ENCODE results near the gene LEKR1.
"Not testable (repeated sequence)": the region's sequence is repeated elsewhere in the genome, so short reads cannot be mapped to it uniquely, and the experiment has no call there.

Gene LEKR1

GRCh38 chr3:156808025-156808424, 18.1 kb upstream of the LEKR1 start:
- no peak for DNase-seq

GRCh38 chr3:156811089-156811862, 14.9 kb upstream of the LEKR1 start:
- no peak for DNase-seq

GRCh38 chr3:156812521-156813335, 13.4 kb upstream of the LEKR1 start:
- no peak for DNase-seq

- DNase-seq = no peak
Measured at GRCh38 chr3:156814295-156814694, 11.9 kb upstream of the LEKR1 start.

GRCh38 chr3:156816091-156816793, 9.9 kb upstream of the LEKR1 start:
- DNase-seq = no peak

GRCh38 chr3:156816794-156817645, 9.1 kb upstream of the LEKR1 start:
- DNase-seq = no peak

- no peak for DNase-seq
Measured at GRCh38 chr3:156817646-156818272, 8.4 kb upstream of the LEKR1 start.

- no peak for DNase-seq
Measured at GRCh38 chr3:156818273-156818651, 7.9 kb upstream of the LEKR1 start.

GRCh38 chr3:156818890-156819289, 7.3 kb upstream of the LEKR1 start:
- DNase-seq = no peak

GRCh38 chr3:156819842-156820691, 6.1 kb upstream of the LEKR1 start:
- no peak for DNase-seq

- DNase-seq = no peak
Measured at GRCh38 chr3:156820692-156821080, 5.5 kb upstream of the LEKR1 start.

GRCh38 chr3:156822626-156823260, 3.4 kb upstream of the LEKR1 start:
- not testable (repeated sequence) for DNase-seq

GRCh38 chr3:156825795-156826143, 384 bp upstream of the LEKR1 start:
- DNase-seq = no peak

- no peak for DNase-seq
Measured at GRCh38 chr3:156826896-156827882, 1.0 kb downstream of the LEKR1 start.

GRCh38 chr3:156831006-156831405, 4.9 kb downstream of the LEKR1 start:
- DNase-seq = no peak

- no peak for DNase-seq
Measured at GRCh38 chr3:156834435-156834834, 8.3 kb downstream of the LEKR1 start.

- DNase-seq = no peak
Measured at GRCh38 chr3:156834962-156835535, 8.9 kb downstream of the LEKR1 start.

GRCh38 chr3:156836701-156837100, 10.5 kb downstream of the LEKR1 start:
- no peak for DNase-seq

GRCh38 chr3:156837115-156837514, 11.0 kb downstream of the LEKR1 start:
- DNase-seq = no peak
